RKO (cell line): ENCODE results near the gene AGO1.
"Not testable (repeated sequence)": the region's sequence is repeated elsewhere in the genome, so short reads cannot be mapped to it uniquely, and the experiment has no call there.

ENCODE experiments used
- DNase-seq: peaks from one replicate; pipeline ENCODE4 v3.0.0-alpha.2; 2016; ENCODE audit warnings: low spot score

Gene AGO1

DNA sequence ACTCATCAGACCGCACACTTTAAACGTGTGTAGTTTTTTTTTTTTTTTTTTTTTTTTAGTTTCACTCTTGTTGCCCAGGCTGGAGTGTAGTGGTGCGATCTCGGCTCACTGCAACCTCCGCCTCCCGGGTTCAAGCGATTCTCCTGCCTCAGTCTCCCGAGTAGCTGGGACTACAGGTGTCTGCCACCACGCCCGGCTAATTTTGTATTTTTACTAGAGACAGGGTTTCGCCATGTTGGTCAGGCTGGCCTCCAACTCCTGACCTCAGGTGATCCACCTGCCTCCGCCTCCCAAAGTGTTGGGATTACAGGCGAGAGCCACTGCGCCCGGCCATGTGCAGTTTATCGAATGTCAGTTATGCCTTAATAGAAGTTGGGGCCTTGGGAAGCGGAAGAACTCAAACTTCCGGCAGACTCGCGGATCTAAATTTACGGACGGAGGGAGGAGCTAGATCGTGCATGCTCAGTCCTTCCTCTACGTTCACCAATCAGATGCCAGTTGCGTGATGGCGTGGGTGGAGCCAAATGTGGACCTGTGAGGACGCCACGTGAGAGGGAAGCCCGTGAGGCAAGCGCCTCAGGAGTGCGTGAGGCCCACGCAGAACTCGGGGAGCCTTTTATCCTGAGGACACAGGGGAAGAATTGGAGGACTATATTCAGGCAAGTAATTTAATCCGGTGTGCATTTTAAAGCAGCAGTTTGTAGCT is 13.6 kb upstream of the AGO1 start:
- DNase-seq = not testable (repeated sequence)

- DNase-seq = no peak
Measured at GRCh38 chr1:35870651-35871309, 12.2 kb upstream of the AGO1 start.

GRCh38 chr1:35873243-35873750 is 9.7 kb upstream of the AGO1 start:
- no peak for DNase-seq

DNA sequence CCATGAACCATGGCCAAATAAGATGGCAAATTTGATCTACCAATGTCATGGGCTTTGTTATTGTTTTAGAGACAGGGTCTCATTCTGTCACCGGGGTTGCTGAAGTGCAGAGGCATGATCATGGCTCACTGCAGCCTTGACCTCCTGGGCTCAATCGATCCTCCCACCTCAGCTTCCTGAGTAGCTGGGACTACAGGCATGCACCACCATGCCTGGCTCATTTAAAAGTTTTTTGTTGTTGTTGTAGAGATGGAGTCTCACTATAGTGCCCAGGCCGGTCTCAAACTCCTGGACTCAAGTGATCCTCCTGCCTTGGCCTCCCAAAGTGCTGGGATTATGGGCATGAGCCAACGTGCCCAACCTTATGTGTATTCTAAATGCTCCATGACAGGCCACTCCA is 8.9 kb upstream of the AGO1 start:
- not testable (repeated sequence) for DNase-seq

DNA sequence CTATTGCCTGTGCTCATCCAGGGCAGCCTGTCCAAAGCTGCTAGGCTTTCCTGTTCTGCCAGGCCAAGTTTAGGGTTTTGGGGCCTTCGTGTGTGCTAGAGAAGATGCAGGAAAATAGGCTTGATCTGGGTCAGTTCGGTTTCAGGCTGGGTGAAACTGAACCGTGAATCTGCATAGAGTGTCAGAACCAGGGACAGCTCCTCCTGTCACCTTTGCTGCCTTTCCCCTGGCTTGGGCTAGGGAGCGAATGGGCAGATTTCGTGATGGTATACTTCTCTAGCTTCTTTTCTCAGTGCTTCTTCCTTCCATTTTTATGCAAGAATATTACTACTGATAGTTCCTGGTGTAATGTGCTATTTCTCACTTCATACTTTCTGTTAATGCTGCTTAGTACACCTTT is 6.0 kb upstream of the AGO1 start:
- peak; percentile 41 for DNase-seq

- peak; percentile 11 for DNase-seq
Measured at GRCh38 chr1:35881850-35882273, 1.1 kb upstream of the AGO1 start.

DNA sequence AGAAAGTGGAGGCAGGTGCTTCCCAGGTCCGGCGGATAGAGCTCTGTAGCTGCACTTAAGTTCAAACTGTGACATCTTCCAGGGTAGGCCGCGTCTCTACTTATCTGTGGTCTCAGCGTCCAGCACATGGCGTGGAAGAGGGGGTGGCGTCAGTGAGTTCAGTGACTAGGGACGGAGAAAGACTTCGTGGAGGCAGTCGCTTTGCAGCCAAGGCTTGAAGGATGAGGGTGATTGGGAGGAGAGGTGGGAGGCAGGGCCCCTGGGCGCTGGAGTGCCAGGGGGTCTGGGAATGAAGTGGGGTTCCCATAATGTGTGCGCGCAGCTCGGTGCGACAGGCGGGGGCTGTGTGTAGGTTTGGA is 444 bp upstream of the AGO1 start:
- DNase-seq = no peak

- DNase-seq = peak; percentile 33
Measured at GRCh38 chr1:35883635-35884101, 659 bp downstream of the AGO1 start.

GRCh38 chr1:35884934-35885333 is 1.9 kb downstream of the AGO1 start:
- no peak for DNase-seq

DNA sequence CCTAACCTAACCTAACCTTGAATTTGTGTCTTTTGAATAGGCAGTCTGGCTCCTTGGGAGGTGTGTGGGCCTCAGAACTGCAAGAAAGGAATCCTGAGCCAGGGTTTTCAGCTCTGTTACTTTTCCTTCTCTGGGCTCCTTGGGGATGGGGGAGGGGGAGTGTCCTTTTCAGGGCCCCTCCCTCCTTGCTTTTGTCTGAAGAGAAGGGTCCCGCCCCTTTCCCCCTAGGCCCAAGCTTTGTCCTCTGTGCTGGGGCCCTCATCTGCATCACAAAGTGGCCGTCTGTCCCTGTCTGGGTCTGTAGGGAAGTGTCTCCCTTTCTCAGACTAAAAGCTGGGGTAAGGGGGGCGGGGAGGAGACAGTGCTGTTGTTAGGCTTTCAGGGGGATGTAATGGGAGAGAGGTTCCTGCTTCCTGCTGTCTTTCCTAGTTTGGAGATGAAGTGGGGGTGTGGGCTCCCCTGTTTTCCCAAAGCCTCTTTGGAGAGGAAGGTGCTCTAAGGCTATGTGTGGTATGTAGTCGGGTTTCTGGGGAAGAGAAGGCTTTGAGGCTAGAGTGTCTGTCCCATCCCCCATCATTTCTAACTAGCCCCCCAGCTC is 3.1 kb downstream of the AGO1 start:
- DNase-seq = no peak

DNA sequence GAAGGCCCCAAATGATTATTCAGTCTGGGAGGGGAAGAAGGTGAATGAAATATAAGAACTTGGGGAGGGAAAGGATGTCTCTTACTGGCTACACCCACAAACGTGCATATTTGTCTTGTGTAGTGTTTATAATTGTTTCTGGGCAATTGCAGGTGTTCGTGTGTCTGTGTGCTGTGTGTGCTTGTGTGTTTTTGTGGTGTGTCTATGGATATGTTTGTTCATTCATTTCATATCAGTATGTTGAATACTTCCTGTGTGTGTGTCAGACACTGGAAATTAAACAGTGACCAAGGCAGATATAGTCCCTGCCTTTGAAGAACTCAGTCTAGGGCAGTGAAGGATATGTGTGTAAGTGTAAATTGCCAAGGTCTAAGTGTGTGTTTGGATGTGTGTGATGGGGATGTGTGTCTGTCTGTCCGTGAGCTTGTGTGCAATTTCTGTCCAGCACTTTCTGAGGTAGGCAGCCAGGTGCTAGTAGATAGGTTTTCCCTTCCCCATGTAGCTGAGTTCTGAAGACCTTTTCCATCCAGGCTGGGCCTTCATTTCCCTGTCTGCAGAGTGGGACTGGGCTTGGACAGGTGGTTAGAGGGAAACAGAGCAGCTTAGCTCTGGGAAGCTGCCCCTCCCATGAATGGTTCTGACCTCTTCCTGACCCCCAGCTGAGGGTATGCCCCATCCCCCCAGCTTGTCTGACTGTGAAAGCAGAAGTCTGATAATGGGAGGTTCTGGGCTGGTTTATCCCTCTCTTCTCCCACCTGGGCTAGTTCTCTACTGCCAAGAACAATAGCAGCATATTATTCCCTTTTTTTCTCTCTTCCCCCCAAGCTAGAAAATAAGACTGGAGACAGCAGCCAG is 3.8 kb downstream of the AGO1 start:
- no peak for DNase-seq

GRCh38 chr1:35887508-35887907 is 4.5 kb downstream of the AGO1 start:
- DNase-seq = no peak

GRCh38 chr1:35888255-35888654 is 5.2 kb downstream of the AGO1 start:
- DNase-seq = no peak

DNA sequence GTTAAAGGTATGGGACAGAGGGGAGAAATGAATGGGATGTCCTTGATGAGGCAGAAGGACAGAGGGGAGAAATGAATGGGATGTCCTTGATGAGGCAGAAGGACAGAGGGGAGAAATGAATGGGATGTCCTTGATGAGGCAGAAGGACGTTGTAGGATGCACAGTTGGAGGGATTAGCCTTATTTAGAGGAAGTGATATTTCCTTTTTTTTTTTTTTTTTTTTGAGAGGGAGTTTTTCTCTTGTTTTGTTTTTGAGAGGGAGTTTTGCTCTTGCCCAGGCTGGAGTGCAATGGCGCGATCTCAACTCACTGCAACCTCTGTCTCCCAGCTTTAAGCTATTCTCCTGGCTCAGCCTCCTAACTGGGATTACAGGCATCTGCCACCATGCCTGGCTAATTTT is 6.0 kb downstream of the AGO1 start:
- not testable (repeated sequence) for DNase-seq

- DNase-seq = no peak
Measured at GRCh38 chr1:35893051-35893879, 10.3 kb downstream of the AGO1 start.

DNA sequence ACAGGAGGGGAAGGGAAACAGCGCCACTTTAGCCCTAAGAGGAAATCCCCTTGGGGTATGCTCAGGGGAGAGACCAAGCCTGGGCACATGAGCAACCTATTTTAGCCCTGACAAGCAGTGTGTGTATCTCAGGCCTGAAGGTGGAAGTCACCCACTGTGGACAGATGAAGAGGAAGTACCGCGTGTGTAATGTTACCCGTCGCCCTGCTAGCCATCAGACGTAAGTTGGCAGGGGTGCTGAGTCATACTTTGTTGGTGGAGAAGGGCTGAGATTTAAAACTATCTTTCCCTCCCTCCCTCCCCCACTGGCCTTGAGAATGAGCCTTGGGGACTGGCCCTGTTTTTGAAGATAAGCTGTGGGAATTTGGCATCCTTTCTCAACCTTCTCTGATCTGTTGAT is 11.2 kb downstream of the AGO1 start:
- DNase-seq = no peak

GRCh38 chr1:35894656-35895055 is 11.6 kb downstream of the AGO1 start:
- no peak for DNase-seq

DNA sequence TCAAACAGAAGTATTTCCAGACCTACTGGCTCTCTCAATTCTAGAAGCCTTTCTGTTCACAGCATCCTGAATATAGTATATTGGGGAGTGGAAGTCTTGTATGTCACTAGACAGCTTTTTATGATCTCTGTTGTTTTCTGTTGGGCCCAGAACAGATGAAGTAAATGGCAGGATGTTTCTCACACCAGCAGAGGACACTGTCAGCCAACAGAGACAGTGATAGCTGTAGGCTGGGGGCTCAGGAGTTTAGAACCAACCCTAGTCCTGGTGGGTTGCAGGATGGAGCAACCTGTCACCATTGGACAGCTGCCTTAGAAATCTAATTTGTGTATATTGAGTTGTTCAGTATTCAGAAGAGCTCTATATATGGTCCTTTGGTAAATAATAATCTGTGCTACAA is 16.9 kb downstream of the AGO1 start:
- DNase-seq = no peak

GRCh38 chr1:35901235-35901634 is 18.2 kb downstream of the AGO1 start:
- no peak for DNase-seq

- no peak for DNase-seq
Measured at GRCh38 chr1:35902671-35903070, 19.7 kb downstream of the AGO1 start.

- DNase-seq = no peak
Measured at GRCh38 chr1:35914717-35915116, 31.7 kb downstream of the AGO1 start.
